ENCODE measurements around the gene MEGF11. TPM values are rescaled to one million over a fixed set of nuclear protein-coding genes. Genes with fewer than 3 reads are reported as not detected.

MEGF11 gene
- total RNA-seq, 1 donor from 2014 or later: 0.77 TPM

DNA sequence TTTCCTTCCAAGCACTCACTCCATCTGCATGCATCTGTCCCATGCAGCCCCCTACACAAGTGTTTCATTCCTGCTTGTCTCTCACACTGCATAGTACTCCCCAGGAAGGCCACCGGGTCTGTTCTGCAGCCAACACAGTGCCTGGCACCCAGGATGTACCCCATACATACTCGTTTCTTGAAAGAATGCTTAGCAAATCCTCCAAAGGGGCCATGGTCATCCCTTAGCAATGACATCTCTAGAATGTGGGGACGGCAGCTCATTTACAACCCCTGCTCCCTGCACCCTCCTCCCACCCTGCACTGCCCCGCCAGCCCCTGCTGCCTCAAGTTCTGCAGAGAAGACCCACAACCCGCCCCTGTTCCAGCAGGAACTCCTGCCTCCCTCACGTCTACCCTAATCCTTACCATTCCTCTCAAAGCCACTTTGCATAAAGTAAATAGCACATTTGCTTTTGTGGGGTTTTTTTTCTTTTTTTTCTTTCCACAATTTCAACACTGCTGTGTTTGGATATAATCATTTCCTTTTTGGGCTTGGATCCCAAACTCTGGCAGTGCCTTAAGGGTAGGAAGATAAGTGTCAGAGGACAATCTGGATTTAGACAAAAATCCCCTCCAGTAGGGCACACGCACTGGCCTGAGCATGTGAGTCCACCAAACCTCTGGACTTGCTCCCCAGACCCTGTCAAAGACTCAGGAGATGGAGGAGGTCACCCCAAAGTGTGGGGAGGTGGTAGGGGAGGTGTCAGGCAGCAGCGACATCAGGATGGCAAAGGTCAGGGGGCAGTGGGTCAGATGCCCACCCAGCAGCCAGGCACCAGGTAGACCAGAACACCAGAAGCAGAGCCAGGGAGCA is 68.4 kb downstream of the MEGF11 start:
- no peak for DNase-seq (ENCODE audit: low spot score)
- Mint-ChIP-seq H3K27ac (ENCODE audit: unreplicated experiment) (no peak overlapping the region), H3K4me1 (ENCODE audit: unreplicated experiment) (peaks cover 6% of the 10 kb centered on the region), H3K36me3 (ENCODE audit: low read depth, unreplicated experiment) (peaks cover 3% of the 10 kb centered on the region), H3K9me3 (ENCODE audit: unreplicated experiment) (no peaks in the 10 kb centered on the region), H3K4me3 (ENCODE audit: unreplicated experiment) (no peak overlapping the region), H3K27me3 (ENCODE audit: unreplicated experiment) (peaks cover 5% of the 10 kb centered on the region)
- TF ChIP-seq, protein P1, sequence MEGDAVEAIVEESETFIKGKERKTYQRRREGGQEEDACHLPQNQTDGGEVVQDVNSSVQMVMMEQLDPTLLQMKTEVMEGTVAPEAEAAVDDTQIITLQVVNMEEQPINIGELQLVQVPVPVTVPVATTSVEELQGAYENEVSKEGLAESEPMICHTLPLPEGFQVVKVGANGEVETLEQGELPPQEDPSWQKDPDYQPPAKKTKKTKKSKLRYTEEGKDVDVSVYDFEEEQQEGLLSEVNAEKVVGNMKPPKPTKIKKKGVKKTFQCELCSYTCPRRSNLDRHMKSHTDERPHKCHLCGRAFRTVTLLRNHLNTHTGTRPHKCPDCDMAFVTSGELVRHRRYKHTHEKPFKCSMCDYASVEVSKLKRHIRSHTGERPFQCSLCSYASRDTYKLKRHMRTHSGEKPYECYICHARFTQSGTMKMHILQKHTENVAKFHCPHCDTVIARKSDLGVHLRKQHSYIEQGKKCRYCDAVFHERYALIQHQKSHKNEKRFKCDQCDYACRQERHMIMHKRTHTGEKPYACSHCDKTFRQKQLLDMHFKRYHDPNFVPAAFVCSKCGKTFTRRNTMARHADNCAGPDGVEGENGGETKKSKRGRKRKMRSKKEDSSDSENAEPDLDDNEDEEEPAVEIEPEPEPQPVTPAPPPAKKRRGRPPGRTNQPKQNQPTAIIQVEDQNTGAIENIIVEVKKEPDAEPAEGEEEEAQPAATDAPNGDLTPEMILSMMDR (IDR thresholded peaks at IDR 0.05; ENCODE audit: unreplicated experiment): no peak

DNA sequence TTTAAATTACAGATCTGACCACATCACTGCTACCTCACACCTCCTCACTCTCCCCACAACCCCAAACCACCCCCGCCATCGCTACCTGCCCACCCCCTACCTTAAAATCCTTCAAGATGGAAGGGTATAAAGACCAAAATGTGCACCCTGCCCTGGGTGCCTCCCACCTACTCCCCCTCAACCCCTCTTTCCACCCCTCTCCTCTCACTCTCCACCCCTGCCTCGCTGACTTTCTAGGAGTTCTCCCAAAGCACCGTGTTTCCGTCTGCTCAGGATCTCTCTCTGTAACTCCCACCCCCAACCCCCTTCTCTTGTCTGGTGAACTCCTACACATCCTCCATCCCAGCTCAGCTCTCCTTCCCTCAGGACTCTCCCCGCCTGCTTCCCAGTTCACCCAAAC is 69.1 kb downstream of the MEGF11 start:
- Mint-ChIP-seq H3K9me3 (ENCODE audit: unreplicated experiment) (no peaks in the 10 kb centered on the region), H3K27me3 (ENCODE audit: unreplicated experiment) (peaks cover 5% of the 10 kb centered on the region), H3K36me3 (ENCODE audit: low read depth, unreplicated experiment) (peaks cover 3% of the 10 kb centered on the region), H3K27ac (ENCODE audit: unreplicated experiment) (no peak overlapping the region), H3K4me3 (ENCODE audit: unreplicated experiment) (no peak overlapping the region), H3K4me1 (ENCODE audit: unreplicated experiment) (peaks cover 6% of the 10 kb centered on the region)
- TF ChIP-seq, protein P1 (IDR thresholded peaks at IDR 0.05; ENCODE audit: unreplicated experiment): no peak
- no peak for DNase-seq (ENCODE audit: low spot score)

DNA sequence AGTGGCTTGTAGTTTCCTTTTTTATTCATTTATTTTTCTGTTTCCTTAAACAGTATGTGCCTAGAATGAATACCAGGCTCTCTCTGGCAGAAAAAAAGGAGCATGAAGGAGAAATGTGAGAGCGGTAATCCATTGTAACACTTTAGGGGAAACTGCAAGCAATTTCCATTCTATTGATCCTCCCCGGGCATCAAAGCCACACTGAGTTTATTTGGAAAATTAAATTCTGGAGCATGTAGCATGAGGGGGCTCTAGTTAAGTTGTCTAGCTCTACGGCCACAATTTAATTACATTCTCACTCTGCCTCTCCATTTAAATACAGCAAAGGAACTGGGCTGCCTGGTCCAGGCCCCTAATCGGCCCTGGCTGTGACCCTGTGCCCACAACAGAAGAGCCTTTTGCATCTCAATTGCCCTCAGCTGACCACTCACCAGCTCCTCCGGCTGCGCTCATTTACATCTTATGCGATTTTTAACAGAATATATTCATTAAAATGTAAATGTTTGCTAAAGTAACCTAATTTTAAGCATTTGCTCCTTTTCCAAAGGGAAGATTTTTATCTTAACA is 72.9 kb downstream of the MEGF11 start:
- TF ChIP-seq, protein P1 (IDR thresholded peaks at IDR 0.05; ENCODE audit: unreplicated experiment): no peak
- Mint-ChIP-seq H3K27me3 (ENCODE audit: unreplicated experiment) (peaks cover 5% of the 10 kb centered on the region), H3K27ac (ENCODE audit: unreplicated experiment) (no peak overlapping the region), H3K4me1 (ENCODE audit: unreplicated experiment) (peaks cover 7% of the 10 kb centered on the region), H3K4me3 (ENCODE audit: unreplicated experiment) (no peak overlapping the region), H3K36me3 (ENCODE audit: low read depth, unreplicated experiment) (peaks cover 3% of the 10 kb centered on the region), H3K9me3 (ENCODE audit: unreplicated experiment) (no peaks in the 10 kb centered on the region)
- DNase-seq (ENCODE audit: low spot score): no peak

DNA sequence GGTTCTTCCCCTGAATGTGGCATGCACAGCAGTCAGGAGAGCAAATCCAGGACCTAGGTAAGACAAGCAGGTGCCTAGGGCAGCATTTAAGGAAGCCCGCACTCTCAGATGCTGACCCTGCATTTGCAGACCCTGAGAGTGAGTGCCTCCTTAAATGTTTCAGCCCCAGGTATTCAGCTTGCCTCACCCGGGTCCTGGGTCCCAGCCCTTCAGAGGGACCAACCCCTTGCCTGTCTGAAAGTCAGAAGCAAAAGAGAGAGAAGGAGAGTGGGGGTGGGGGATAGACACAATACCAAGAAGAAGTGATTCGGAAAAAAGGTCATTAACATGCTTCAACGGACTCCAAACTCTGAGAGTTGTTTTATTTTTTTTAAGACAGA is 75.0 kb downstream of the MEGF11 start:
- TF ChIP-seq, protein P1 (IDR thresholded peaks at IDR 0.05; ENCODE audit: unreplicated experiment): no peak
- H3K36me3 Mint-ChIP-seq (ENCODE audit: low read depth, unreplicated experiment): no peaks in the 10 kb centered on the region
- no peaks in the 10 kb centered on the region for H3K9me3 Mint-ChIP-seq (ENCODE audit: unreplicated experiment)
- no peak for DNase-seq (ENCODE audit: low spot score)
- no peak overlapping the region for H3K4me3 Mint-ChIP-seq (ENCODE audit: unreplicated experiment)
- peaks cover 7% of the 10 kb centered on the region for H3K4me1 Mint-ChIP-seq (ENCODE audit: unreplicated experiment)
- no peak overlapping the region for H3K27ac Mint-ChIP-seq (ENCODE audit: unreplicated experiment)
- H3K27me3 Mint-ChIP-seq (ENCODE audit: unreplicated experiment): no peaks in the 10 kb centered on the region
